CD4-positive, CD25-positive, alpha-beta regulatory T cell (primary cell): ENCODE results near the gene MPDU1. TPM values are rescaled to one million over a fixed set of nuclear protein-coding genes. Genes with fewer than 3 reads are reported as not detected.
"Not testable (repeated sequence)": the region's sequence is repeated elsewhere in the genome, so short reads cannot be mapped to it uniquely, and the experiment has no call there.

ENCODE experiments used
- ATAC-seq, 2 donors: fragments of 150-1000 bp; cut with Tn5 transposase; one replicate each; pipeline ENCODE4 v1.10.0; 2021; ENCODE audit warnings: low read depth in 2 of 2, moderate number of reproducible peaks in 2 of 2, moderate library complexity in 1 of 2
- DNase-seq, 3 donors: peaks; one replicate each; pipeline versions ENCODE4 v3.0.0 to v3.0.0-alpha.2; 2012 to 2022; ENCODE audit warnings: mixed read lengths in 1 of 3
- H3K27ac ChIP-seq: one replicate; pipeline ENCODE4 v1.7.0; 2013; ENCODE audit warnings: mild to moderate bottlenecking, low read length; ENCODE audit not compliant: insufficient read depth, poor library complexity, severe bottlenecking
- H3K27me3 ChIP-seq: one replicate; pipeline ENCODE4 v1.7.0; 2013; ENCODE audit warnings: low read length; ENCODE audit not compliant: control insufficient read depth, insufficient read depth
- H3K36me3 ChIP-seq: one replicate; pipeline ENCODE4 v1.7.0; 2013; ENCODE audit warnings: mild to moderate bottlenecking, low read length, moderate library complexity; ENCODE audit not compliant: control insufficient read depth, insufficient read depth
- H3K4me1 ChIP-seq: 2 replicates; pipeline ENCODE4 v1.7.0; 2013; ENCODE audit warnings: mild to moderate bottlenecking, low read length; ENCODE audit not compliant: insufficient read depth, control insufficient read depth, poor library complexity, severe bottlenecking
- H3K4me3 ChIP-seq: one replicate; pipeline ENCODE4 v1.7.0; 2013; ENCODE audit warnings: low read depth, mild to moderate bottlenecking, low read length, moderate library complexity
- H3K9me3 ChIP-seq, 2 experiments: 1 replicate in 1 of 2; 2 replicates in 1 of 2; pipeline ENCODE4 v1.7.0; 2013; ENCODE audit warnings: low read length in 2 of 2, mild to moderate bottlenecking in 1 of 2, moderate library complexity in 1 of 2; ENCODE audit not compliant: control insufficient read depth in 2 of 2
- H3K27ac Mint-ChIP-seq, 3 donors: one replicate each; pipeline ENCODE4 v1.8.0; 2020 to 2022; ENCODE audit warnings: mild to moderate bottlenecking in 3 of 3, mixed read lengths in 3 of 3, moderate library complexity in 2 of 3
- H3K27me3 Mint-ChIP-seq: one replicate; pipeline ENCODE4 v1.8.0; 2022; ENCODE audit warnings: mild to moderate bottlenecking, mixed read lengths
- H3K36me3 Mint-ChIP-seq: one replicate; pipeline ENCODE4 v1.8.0; 2020; ENCODE audit warnings: mixed read lengths
- H3K4me1 Mint-ChIP-seq, 4 donors: one replicate each; pipeline ENCODE4 v1.8.0; 2020 to 2022; ENCODE audit warnings: mixed read lengths in 4 of 4, mild to moderate bottlenecking in 1 of 4
- H3K4me3 Mint-ChIP-seq, 4 donors: one replicate each; pipeline ENCODE4 v1.8.0; 2020 to 2022; ENCODE audit warnings: mild to moderate bottlenecking in 4 of 4, mixed read lengths in 4 of 4, moderate library complexity in 3 of 4
- H3K9me3 Mint-ChIP-seq, 7 donors: one replicate each; pipeline ENCODE4 v1.8.0; 2020 to 2022; ENCODE audit warnings: mixed read lengths in 7 of 7, mild to moderate bottlenecking in 3 of 7, moderate library complexity in 2 of 7
- polyA plus RNA-seq, 4 donors: library from polyadenylated mRNA; unstranded; fragments of 300-500 nt; fragmentation: Illumina TruSeq; gene quantifications; one replicate each; pipeline ENCODE4 v1.2.3, GENCODE V29; 2021
- total RNA-seq: library from RNA; stranded (reverse); gene quantifications from one replicate; pipeline ENCODE4 v1.2.3, GENCODE V29; 2022

The MPDU1 gene
- total and polyA plus RNA-seq, 5 donors from 2014 or later, result 40.0 to 63.7 (median 47.2) TPM

DNA sequence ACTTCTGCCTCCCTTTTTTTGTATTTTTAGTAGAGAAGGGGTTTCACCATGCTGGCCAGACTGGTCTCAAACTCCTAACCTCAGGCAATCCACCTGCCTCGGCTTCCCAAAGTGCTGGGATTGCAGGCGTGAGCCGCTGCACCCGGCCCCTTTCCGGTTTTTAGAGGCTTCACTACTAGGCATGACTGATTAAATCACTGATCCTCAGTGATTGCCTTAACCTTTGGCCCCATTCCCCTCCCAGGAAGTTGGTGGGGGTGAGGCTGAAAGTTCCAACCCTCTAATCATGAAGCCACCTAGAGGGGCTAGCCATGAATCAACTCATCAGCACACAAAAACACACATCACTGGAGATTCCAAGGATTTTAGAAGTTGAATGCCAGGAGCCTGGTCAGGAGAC is 13.9 kb downstream of the MPDU1 start:
- H3K4me1 Mint-ChIP-seq, H3K27ac ChIP-seq, ATAC-seq, H3K4me3 Mint-ChIP-seq, H3K9me3 Mint-ChIP-seq, H3K4me3 ChIP-seq, H3K27me3 ChIP-seq, H3K27ac Mint-ChIP-seq, DNase-seq, H3K4me1 ChIP-seq, H3K9me3 ChIP-seq, H3K27me3 Mint-ChIP-seq: not testable (repeated sequence)
- H3K36me3 Mint-ChIP-seq, result peaks cover 45% of the 10 kb centered on the region
- peaks cover 71% of the 10 kb centered on the region for H3K36me3 ChIP-seq

DNA sequence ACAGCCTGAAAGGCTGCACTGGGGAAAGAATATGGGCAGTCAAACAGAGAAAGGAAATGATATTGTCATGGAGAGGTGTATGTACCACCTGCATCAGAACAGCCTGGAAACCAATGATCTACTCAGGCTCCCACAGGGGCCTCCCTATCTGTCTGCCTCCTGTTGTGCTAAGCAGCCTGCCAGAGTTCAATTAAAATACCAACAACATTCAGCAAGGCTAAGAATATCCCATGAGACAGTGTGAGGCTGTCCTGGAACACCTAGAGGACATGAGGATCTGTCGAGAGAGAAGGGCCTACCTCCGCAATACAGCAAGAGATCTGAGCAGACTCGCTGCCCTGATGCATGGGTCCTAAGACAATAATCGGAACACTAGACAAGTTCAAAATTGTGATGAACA is 22.6 kb downstream of the MPDU1 start:
- no peak overlapping the region for H3K4me3 Mint-ChIP-seq
- Histone ChIP-seq H3K4me1 (peaks cover 3% of the 10 kb centered on the region), H3K27me3 (no peaks in the 10 kb centered on the region), H3K4me3 (no peak overlapping the region), H3K27ac (no peak overlapping the region), H3K36me3 (peaks cover 36% of the 10 kb centered on the region), H3K9me3 (no peaks in the 10 kb centered on the region)
- no peak overlapping the region for H3K27ac Mint-ChIP-seq
- no peak for DNase-seq
- no peaks in the 10 kb centered on the region for H3K9me3 Mint-ChIP-seq
- peaks cover 10 to 26% (median 20%) of the 10 kb centered on the region in 4 donors for H3K4me1 Mint-ChIP-seq
- ATAC-seq, result no peak
- H3K36me3 Mint-ChIP-seq, result peaks cover 36% of the 10 kb centered on the region
- H3K27me3 Mint-ChIP-seq, result no peaks in the 10 kb centered on the region

DNA sequence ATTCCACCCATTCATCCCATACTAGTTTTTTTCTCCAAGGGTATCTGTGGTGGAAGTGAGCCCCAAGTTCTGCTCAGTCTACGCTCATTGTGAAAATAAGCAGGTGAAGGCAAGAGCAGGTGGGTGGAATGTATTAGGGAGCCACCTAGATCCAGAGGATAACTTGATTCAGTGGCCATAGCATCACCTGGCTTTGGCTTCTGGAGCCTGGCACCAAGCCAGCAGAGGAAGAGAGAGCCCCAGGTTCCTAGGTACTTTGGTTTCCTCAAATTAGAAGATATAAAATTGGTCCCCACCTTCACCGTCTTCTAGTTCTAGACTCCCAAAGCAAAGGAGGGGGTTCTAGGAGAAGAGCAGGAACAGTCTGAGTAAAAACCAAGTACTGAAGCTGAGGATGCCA is 27.0 kb downstream of the MPDU1 start:
- ATAC-seq, result no peak
- peaks cover 29% of the 10 kb centered on the region for H3K4me1 ChIP-seq
- no peak overlapping the region for H3K4me3 ChIP-seq
- peaks cover 16% of the 10 kb centered on the region for H3K36me3 Mint-ChIP-seq
- peaks cover 24 to 59% (median 45%) of the 10 kb centered on the region in 4 donors for H3K4me1 Mint-ChIP-seq
- no peaks in the 10 kb centered on the region for H3K9me3 ChIP-seq
- H3K27me3 ChIP-seq, result no peaks in the 10 kb centered on the region
- no peak for DNase-seq
- peak overlapping the region in 1 of 4 donors; percentile 83 for H3K4me3 Mint-ChIP-seq
- H3K36me3 ChIP-seq, result peaks cover 6% of the 10 kb centered on the region
- H3K27me3 Mint-ChIP-seq, result no peaks in the 10 kb centered on the region
- no peak overlapping the region for H3K27ac Mint-ChIP-seq
- H3K9me3 Mint-ChIP-seq, result no peaks in the 10 kb centered on the region
- no peak overlapping the region for H3K27ac ChIP-seq

DNA sequence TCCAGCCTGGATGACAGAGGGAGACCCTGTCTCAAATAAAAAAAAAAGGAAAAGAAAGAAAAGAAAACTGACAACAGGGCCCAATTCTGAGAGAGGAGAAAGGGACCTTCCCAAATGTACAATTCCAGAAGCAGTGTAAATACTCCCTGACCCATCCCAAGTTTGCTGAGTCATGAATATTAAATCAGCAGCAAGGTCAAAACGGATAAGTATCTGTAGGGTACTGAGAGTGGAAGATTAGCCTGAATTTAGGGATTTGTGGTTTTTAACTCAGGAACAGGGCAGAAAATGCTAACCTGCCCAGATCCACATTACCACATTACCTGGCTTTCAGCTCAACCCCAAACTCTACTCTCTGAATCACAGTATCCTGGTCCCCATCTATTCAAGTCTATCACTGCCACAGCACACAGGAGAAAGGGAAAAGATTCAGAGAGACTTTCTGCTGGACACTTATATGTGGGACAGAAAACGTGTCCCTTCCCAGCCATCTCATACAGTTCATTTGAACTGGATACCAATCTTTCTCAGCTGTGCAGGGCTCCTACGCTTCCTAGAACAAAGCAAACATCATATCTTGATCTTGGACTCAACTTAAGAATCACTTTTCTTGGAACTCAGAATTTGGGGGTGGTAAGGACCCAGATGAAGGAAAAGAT is 28.1 kb downstream of the MPDU1 start:
- Mint-ChIP-seq H3K27ac (peak overlapping the region in 1 of 3 donors; percentile 45), H3K36me3 (peaks cover 7% of the 10 kb centered on the region), H3K4me1 (peaks cover 21 to 59% (median 41%) of the 10 kb centered on the region in 4 donors), H3K9me3 (no peaks in the 10 kb centered on the region), H3K27me3 (no peaks in the 10 kb centered on the region), H3K4me3 (peak overlapping the region; percentile 69 to 93 (median 88))
- Histone ChIP-seq H3K27ac (no peak overlapping the region), H3K36me3 (no peaks in the 10 kb centered on the region), H3K4me1 (peaks cover 29% of the 10 kb centered on the region), H3K27me3 (no peaks in the 10 kb centered on the region), H3K4me3 (peak overlapping the region; percentile 14), H3K9me3 (no peaks in the 10 kb centered on the region)
- no peak for ATAC-seq
- DNase-seq, result no peak

DNA sequence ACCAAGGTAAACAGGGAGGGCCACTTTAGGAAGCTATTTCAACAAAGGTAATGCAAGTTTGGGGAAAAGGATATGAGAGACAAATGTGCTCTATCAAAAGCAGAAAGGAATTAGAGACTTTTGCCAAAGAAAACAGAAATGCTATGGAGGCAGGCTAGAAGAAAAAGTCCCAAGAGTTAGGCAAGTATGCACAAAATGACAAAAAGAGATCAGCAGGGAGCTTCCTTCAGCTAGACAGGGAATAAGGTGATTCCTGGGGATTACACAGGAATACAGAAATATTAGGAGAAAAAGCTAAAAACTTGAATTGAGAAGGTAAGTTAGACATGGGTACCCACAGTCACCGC is 28.6 kb downstream of the MPDU1 start:
- Mint-ChIP-seq H3K4me1 (peaks cover 21 to 59% (median 41%) of the 10 kb centered on the region in 4 donors), H3K27me3 (no peaks in the 10 kb centered on the region), H3K4me3 (peak overlapping the region; percentile 84 to 94 (median 92)), H3K36me3 (peaks cover 7% of the 10 kb centered on the region), H3K9me3 (no peaks in the 10 kb centered on the region), H3K27ac (peak overlapping the region in 2 of 3 donors; percentile 45 to 57)
- no peak for ATAC-seq
- H3K4me1 ChIP-seq, result peaks cover 29% of the 10 kb centered on the region
- H3K4me3 ChIP-seq, result peak overlapping the region; percentile 38
- no peaks in the 10 kb centered on the region for H3K27me3 ChIP-seq
- H3K36me3 ChIP-seq, result no peaks in the 10 kb centered on the region
- no peak for DNase-seq
- no peak overlapping the region for H3K27ac ChIP-seq
- no peaks in the 10 kb centered on the region for H3K9me3 ChIP-seq

DNA sequence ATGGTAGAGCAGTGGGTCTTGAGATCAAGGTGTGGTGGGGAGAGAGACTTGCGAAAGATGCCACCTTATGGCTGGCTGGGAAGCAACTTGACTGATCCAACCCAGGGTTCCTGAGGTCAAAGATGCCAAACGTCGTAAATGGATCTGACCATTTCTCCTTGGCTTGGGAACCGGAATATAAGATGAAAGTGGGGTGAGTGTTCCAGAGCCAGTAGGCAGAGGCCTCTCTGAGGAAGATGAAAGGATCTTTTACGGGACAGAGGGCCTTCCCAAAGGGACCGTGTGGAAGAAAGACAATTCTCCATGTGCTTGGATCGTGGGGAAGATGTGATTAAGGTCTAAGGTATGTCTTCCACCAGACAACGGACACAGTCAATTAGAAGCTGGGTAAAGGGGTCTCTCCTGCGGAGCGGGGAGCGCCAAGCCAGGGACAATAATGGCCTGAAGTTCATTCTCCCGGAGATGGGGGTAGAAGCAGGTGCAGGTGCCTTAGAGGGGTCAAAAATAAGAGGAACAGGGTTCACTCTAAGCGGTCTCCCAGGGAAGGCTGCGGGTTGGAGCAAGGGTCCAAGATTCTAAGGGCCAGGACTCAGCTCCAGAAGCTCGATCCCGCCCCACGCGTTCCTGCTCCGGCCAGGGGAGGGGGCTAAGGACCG is 30.2 kb downstream of the MPDU1 start:
- no peaks in the 10 kb centered on the region for H3K9me3 Mint-ChIP-seq
- Histone ChIP-seq H3K27ac (peak overlapping the region; percentile 73), H3K4me3 (peak overlapping the region; percentile 87), H3K36me3 (no peaks in the 10 kb centered on the region), H3K4me1 (peaks cover 29% of the 10 kb centered on the region), H3K9me3 (no peaks in the 10 kb centered on the region), H3K27me3 (no peaks in the 10 kb centered on the region)
- peak overlapping the region; percentile 82 to 96 (median 86) for H3K27ac Mint-ChIP-seq
- H3K4me3 Mint-ChIP-seq, result peak overlapping the region; percentile 84 to 94 (median 92)
- DNase-seq, result peak in 1 of 3 donors; percentile 28
- peaks cover 21 to 54% (median 41%) of the 10 kb centered on the region in 4 donors for H3K4me1 Mint-ChIP-seq
- H3K36me3 Mint-ChIP-seq, result peaks cover 7% of the 10 kb centered on the region
- no peak for ATAC-seq
- H3K27me3 Mint-ChIP-seq, result no peaks in the 10 kb centered on the region

DNA sequence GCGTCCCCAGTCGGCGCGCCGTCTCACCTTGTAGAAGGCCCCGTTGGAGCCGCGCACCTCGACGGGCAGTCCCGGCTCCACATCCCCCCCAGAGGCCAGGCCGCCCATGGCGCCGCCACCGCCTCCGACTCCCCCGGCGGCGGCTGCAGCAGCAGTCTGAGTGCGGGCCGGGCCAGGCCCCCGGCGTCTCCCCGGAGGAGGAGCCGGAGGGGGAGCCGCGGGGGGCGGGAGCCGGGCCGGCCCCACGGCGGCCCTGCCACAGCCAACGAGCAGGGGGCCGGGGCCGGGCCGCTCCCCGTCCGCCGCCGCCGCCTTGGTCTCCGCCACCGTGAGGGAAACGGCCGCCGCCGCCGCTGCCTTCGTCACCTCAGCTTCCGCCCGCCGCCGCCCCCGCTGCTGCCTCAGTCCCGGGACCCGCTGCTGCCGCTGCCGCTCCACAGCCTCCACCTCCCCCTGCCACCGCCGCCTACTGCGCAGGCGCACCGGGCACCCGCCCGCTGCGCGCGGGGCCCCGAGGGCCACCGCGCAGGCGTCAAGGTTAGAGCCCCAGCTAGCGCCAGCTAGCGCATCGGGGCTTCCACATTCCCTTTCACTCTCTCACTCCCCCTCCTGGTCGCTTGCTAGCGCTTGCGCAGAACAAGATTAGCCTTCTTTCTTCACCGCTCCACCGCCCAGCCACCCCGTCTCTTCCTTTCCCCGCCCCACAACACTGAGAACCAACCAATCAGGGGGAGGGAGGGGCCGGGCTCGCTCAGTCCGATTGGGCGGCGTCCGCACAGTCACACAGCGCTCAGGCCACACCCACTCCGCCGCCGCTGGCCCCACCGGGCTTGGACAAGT is 31.0 kb downstream of the MPDU1 start, which contains the start of gene FXR2:
FXR2 (minus strand) TSS at position 473 of the 840 bp plus-strand sequence; CDS start at position 108, 365 bp downstream.
- Histone ChIP-seq H3K4me1 (peaks cover 29% of the 10 kb centered on the region), H3K9me3 (no peaks in the 10 kb centered on the region), H3K4me3 (peak within 1 kb of the TSS; percentile 87), H3K27ac (peak within 1 kb of the TSS; percentile 83), H3K27me3 (no peaks in the 10 kb centered on the region), H3K36me3 (no peaks in the 10 kb centered on the region)
- peaks cover 16 to 47% (median 36%) of the 10 kb centered on the region in 4 donors for H3K4me1 Mint-ChIP-seq
- H3K27ac Mint-ChIP-seq, result peak within 1 kb of the TSS; percentile 96 to 98 (median 97)
- H3K36me3 Mint-ChIP-seq, result peaks cover 4% of the 10 kb centered on the region
- ATAC-seq (peak; percentile 92 to 94), DNase-seq (peak; percentile 99 to 100 (median 99))
- no peaks in the 10 kb centered on the region for H3K9me3 Mint-ChIP-seq
- peak within 1 kb of the TSS; percentile 91 to 97 (median 93) for H3K4me3 Mint-ChIP-seq
- H3K27me3 Mint-ChIP-seq, result no peaks in the 10 kb centered on the region
